ENCODE measurements around the gene TBC1D4. TPM values are rescaled to one million over a fixed set of nuclear protein-coding genes. Genes with fewer than 3 reads are reported as not detected.

Gene TBC1D4
- total and polyA plus RNA-seq, 2 experiments from 2014 or later, result 18.7 to 38.2 TPM

DNA sequence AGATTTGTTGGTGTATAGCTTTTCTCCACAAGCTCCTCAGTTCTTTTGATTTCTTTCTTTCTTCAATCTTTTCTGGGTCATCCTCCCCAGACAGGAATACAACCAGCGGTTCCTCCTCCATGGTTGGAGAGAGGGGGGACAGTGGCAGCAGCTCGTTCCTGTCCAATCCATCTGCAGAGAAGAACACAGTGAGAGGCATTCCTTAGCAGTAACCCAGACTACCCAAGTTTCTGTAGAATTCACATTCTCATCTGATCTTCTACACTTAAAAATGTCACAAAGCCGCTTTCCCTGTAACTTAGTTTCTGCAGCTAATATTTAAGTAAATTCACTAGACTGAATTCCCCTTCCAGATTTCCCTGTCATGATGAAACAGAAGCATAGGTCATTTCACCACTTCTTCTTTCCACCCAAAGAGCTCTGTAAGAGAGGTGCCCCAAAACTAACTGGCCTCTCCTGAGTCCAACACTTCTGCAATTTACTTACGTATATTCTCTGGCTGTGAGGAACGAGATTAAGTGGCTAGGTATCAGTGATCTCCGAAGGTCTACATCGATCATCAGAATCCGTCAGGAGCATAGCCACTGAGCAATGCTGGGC lies 171.9 kb downstream of the TBC1D4 start:
- Mint-ChIP-seq H3K27ac (no peak overlapping the region), H3K9me3 (no peaks in the 10 kb centered on the region), H3K4me1 (peaks cover 9% of the 10 kb centered on the region; the same call in 2 of the 3 replicates), H3K4me3 (no peak overlapping the region), H3K36me3 (ENCODE audit: low read depth) (peaks cover 9% of the 10 kb centered on the region; the same call in 2 of the 3 replicates), H3K27me3 (ENCODE audit: insufficient read depth, low read depth, poor library complexity) (no peaks in the 10 kb centered on the region)
- Histone ChIP-seq H3K36me3 (ENCODE audit: insufficient read depth) (no peaks in the 10 kb centered on the region), H3K4me2 (no peak overlapping the region), H3K27ac (ENCODE audit: low read depth) (no peak overlapping the region), H3K4me1 (ENCODE audit: insufficient read depth) (no peaks in the 10 kb centered on the region; the same call in 1 of the 2 replicates), H3K27me3 (ENCODE audit: insufficient read depth) (no peaks in the 10 kb centered on the region), H3K4me3 (no peak overlapping the region), H3K9me2 (ENCODE audit: insufficient read depth) (no peaks in the 10 kb centered on the region), H2AFZ (no peak overlapping the region), H3K79me2 (replicated peaks; ENCODE audit: insufficient read depth) (no peaks in the 10 kb centered on the region), H4K20me1 (replicated peaks; ENCODE audit: insufficient read depth) (no peaks in the 10 kb centered on the region), H3F3A (replicated peaks; ENCODE audit: low read depth) (no peaks in the 10 kb centered on the region)
- DNase-seq (ENCODE audit: low spot score), result no peak
- TF ChIP-seq CTCF (conservative IDR thresholded peaks at IDR 0.05; ENCODE audit: low read depth in 2 of 2), result no peak
- no peak for TF ChIP-seq STAT1 (IDR thresholded peaks at IDR 0.05; ENCODE audit: unreplicated experiment)
- no peak for TF ChIP-seq CREB1 (CRISPR knock-in tag; IDR thresholded peaks at IDR 0.05; ENCODE audit: low read depth)
- ATAC-seq, result no peak

- no peaks in the 10 kb centered on the region for H3K36me3 ChIP-seq (ENCODE audit: insufficient read depth)
- DNase-seq (ENCODE audit: low spot score) (no peak), ATAC-seq (no peak)
- Mint-ChIP-seq H3K36me3 (ENCODE audit: low read depth) (peaks cover 11% of the 10 kb centered on the region; the same call in 2 of the 3 replicates), H3K9me3 (no peaks in the 10 kb centered on the region), H3K27ac (no peak overlapping the region), H3K27me3 (ENCODE audit: insufficient read depth, low read depth, poor library complexity) (no peaks in the 10 kb centered on the region), H3K4me3 (no peak overlapping the region), H3K4me1 (peaks cover 9% of the 10 kb centered on the region; the same call in 2 of the 3 replicates)
- TF ChIP-seq ETS1 (IDR thresholded peaks at IDR 0.05) (no peak), EZH2 (IDR thresholded peaks at IDR 0.05; ENCODE audit: low read depth, unreplicated experiment) (no peak), CTCF (conservative IDR thresholded peaks at IDR 0.05; ENCODE audit: low read depth in 2 of 2) (no peak), ZNF114 (CRISPR knock-in tag; IDR thresholded peaks at IDR 0.05) (no peak), STAT1 (IDR thresholded peaks at IDR 0.05; ENCODE audit: unreplicated experiment) (no peak), POLR2AphosphoS5 (IDR thresholded peaks at IDR 0.05; ENCODE audit: low read depth) (no peak), JUNB (IDR thresholded peaks at IDR 0.05; ENCODE audit: unreplicated experiment) (no peak), CREB1 (CRISPR knock-in tag; IDR thresholded peaks at IDR 0.05; ENCODE audit: low read depth) (no peak), NANOG (IDR thresholded peaks at IDR 0.05; ENCODE audit: borderline replicate concordance) (no peak), ZNF331 (CRISPR knock-in tag; IDR thresholded peaks at IDR 0.05; ENCODE audit: low read depth) (no peak)
- TF ChIP-seq, protein P1, sequence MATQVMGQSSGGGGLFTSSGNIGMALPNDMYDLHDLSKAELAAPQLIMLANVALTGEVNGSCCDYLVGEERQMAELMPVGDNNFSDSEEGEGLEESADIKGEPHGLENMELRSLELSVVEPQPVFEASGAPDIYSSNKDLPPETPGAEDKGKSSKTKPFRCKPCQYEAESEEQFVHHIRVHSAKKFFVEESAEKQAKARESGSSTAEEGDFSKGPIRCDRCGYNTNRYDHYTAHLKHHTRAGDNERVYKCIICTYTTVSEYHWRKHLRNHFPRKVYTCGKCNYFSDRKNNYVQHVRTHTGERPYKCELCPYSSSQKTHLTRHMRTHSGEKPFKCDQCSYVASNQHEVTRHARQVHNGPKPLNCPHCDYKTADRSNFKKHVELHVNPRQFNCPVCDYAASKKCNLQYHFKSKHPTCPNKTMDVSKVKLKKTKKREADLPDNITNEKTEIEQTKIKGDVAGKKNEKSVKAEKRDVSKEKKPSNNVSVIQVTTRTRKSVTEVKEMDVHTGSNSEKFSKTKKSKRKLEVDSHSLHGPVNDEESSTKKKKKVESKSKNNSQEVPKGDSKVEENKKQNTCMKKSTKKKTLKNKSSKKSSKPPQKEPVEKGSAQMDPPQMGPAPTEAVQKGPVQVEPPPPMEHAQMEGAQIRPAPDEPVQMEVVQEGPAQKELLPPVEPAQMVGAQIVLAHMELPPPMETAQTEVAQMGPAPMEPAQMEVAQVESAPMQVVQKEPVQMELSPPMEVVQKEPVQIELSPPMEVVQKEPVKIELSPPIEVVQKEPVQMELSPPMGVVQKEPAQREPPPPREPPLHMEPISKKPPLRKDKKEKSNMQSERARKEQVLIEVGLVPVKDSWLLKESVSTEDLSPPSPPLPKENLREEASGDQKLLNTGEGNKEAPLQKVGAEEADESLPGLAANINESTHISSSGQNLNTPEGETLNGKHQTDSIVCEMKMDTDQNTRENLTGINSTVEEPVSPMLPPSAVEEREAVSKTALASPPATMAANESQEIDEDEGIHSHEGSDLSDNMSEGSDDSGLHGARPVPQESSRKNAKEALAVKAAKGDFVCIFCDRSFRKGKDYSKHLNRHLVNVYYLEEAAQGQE (IDR thresholded peaks at IDR 0.05; ENCODE audit: unreplicated experiment), result no peak
- H3F3A ChIP-seq (replicated peaks; ENCODE audit: low read depth), result no peaks in the 10 kb centered on the region
- no peak overlapping the region for H3K27ac ChIP-seq (ENCODE audit: low read depth)
- no peak overlapping the region for H2AFZ ChIP-seq
- H3K9me2 ChIP-seq (ENCODE audit: insufficient read depth), result no peaks in the 10 kb centered on the region
- H3K79me2 ChIP-seq (replicated peaks; ENCODE audit: insufficient read depth), result no peaks in the 10 kb centered on the region
- H3K4me2 ChIP-seq, result no peak overlapping the region
- no peaks in the 10 kb centered on the region for H4K20me1 ChIP-seq (replicated peaks; ENCODE audit: insufficient read depth)
- H3K27me3 ChIP-seq (ENCODE audit: insufficient read depth), result no peaks in the 10 kb centered on the region
- no peak overlapping the region for H3K4me3 ChIP-seq
- no peaks in the 10 kb centered on the region; the same call in 1 of the 2 replicates for H3K4me1 ChIP-seq (ENCODE audit: insufficient read depth)
Measured at GRCh38 chr13:75308222-75308621, 173.7 kb downstream of the TBC1D4 start.
